HS-5 (cell line): Measurements from ENCODE around the gene AP5S1.
A peak's percentile ranks its signal among the peaks of the same experiment; 100 is the strongest.
"Not testable (repeated sequence)": the region's sequence is repeated elsewhere in the genome, so short reads cannot be mapped to it uniquely, and the experiment has no call there.

ENCODE experiments used
- DNase-seq: peaks from one replicate; pipeline ENCODE4 v3.0.0-alpha.2; 2012; ENCODE audit warnings: low read depth

Gene AP5S1, protein sequence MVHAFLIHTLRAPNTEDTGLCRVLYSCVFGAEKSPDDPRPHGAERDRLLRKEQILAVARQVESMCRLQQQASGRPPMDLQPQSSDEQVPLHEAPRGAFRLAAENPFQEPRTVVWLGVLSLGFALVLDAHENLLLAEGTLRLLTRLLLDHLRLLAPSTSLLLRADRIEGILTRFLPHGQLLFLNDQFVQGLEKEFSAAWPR

GRCh38 chr20:3820048-3820900 lies at the start of gene AP5S1:
AP5S1 (plus strand) TSS chr20:3820547; CDS start chr20:3822118, 1,571 bp downstream.
- DNase-seq: peak; percentile 91

GRCh38 chr20:3771552-3772058 lies 48.7 kb upstream of the AP5S1 start:
- DNase-seq: no peak

GRCh38 chr20:3775457-3776108 lies 44.8 kb upstream of the AP5S1 start:
- no peak for DNase-seq

DNA sequence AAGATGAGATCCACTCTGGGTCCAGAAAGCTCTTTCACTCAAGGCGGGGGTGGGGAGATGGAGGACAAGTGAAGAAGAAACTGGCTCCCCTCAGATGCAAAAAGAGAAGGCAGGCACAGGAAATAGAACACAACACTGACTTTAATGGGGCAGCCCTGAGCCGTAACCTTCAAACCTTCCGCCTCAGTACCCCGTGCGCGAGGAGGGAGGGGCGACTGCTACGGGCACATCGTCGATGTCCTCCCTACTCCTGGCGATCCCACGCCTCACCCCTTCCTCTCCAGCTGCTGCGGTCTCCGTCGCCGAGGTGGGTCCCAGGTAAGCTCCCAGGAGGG lies 43.0 kb upstream of the AP5S1 start:
- DNase-seq: no peak

DNA sequence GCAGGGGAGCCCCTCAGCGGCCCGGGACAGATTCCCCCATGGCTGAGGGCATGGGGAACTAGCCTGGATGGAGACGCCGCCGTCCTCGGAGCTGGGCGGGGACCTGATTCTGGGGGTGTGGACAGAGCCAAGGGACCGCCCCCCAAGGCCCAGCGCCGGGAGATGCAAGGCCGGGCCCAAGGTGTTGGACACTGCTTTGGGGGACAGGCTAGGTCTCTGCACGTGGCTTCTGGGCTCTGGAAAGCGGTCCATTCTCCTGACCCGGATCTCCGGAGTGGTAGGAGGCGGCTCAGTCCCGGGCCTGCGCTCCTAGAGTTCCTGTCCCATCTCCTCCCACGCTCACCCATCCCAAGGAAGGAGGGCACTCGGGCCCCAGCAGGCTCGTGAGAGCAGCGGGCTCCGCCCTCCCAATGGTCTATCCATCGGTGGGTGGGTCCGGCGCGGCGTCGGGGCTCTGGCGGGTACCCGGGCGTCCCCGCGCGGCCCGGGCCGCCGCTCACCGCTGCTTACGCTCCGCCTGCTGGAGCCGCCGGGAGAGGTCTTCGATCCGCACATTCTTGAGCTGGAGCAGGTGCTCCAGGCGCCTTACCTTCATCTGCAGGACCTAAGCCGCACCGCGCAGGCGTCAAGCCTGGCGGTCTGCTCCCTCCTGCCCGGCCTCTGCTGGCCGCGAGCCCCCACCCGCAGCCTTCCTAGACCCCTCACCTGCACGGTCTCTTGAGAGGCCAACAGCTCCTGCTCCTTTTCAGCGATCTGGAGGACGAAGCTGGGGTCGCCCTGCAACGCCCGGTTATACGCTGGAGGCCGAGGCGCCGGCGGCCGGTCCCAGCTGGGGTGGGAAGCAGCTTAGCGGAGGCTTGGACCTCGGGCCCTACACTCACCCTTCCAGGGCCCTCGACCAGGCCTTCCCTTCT lies 42.4 kb upstream of the AP5S1 start:
- no peak for DNase-seq

DNA sequence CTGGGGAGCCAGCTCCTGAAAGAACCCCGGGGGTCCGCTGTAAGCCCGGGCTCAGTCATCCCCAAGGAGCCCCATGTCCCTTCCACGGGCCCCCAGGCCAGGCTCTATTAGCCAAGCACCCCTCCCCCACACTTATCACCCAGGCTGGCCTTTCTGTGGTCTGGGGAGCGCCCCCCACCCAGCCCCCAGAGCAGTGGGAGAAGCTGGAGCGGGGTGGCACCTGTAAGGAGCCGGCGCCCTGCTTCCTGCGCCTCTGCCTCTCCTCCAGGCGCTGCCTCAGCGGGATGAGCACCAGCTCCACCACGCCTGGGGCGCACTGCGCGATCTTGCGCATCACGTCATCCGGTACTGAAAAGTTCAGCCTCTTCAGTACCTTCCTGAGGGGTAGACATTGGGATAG lies 41.4 kb upstream of the AP5S1 start:
- no peak for DNase-seq

GRCh38 chr20:3781153-3781910 lies 39.0 kb upstream of the AP5S1 start, which contains the start of gene SPEF1:
SPEF1 (minus strand) TSS chr20:3781448; CDS start chr20:3781287, 161 bp downstream.
- peak; percentile 89 for DNase-seq

GRCh38 chr20:3782597-3782996 lies 37.8 kb upstream of the AP5S1 start:
- DNase-seq: no peak

DNA sequence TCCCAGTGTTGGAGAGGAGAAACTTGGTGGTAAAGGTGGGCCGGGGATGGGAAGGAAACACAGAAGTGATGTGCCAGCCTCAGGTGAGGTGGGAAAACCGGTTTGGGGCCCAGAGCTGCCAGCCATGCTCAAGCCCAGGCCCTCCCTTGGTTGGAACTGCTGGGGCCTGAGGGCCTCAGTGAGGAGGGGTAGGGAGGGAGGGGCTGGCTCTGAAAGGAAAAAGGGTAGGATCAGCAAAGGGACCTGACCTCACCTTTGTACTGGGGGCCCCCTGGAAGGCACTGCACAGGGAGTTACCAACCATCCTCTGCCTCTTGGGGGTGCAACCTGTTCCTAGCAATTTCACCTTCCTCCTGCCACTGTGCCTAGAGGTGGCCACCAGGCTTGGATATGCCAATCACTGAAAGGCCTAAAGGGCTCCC lies 37.3 kb upstream of the AP5S1 start:
- DNase-seq: no peak

DNA sequence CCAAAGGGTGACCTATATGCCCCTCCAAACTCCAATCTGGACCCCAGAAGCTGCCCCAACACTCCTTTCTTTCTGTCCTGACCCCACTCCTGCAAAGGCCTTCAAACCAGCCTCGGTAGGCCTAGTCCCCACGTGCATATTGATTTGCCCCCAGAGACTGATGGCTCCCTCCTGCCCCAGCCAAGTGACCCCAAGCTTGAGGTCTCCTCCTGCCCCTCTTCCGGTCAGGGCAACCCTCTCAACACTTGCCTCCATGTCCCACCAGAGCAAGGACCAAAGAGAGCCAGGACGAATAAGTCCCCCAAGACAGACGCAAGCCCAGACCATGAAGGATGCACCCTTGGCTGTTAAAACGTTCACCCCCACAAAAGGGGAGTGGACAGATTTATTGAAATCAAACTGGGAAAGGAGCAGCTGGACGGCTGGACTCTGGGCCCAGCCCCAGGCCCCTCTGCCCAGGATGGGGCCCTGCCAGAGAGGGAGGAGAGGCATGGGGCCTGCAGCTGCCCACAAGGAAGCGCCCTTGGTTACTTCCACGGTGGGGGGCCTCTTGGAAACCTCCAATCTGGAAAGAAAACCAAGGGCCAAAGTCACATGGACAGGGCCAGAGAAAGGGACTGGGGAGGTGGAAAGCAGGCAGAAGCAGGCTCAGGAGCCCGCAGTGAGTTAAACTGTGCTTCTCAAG lies 36.7 kb upstream of the AP5S1 start:
- DNase-seq: no peak

- no peak for DNase-seq
Observed at GRCh38 chr20:3784216-3784853, 36.0 kb upstream of the AP5S1 start.

DNA sequence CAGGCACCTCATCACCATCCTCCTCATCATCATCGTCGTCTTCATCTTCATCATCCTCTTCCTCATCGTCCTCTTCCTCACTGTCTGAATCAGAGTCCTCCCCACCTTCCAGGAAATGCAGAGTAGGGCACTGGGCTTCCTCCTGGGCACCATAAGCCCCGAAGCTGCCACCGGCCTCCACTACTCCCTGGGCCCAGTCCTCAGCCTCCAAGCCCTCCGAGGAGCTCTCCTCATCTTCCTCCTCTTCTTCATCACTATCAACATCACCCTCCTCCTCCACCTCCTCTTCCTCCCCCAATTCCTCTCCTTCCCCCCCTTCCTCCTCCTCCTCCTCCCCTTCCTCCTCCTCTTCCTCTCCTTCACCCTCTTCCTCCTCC lies 35.5 kb upstream of the AP5S1 start:
- no peak for DNase-seq

GRCh38 chr20:3785240-3786125 lies 34.9 kb upstream of the AP5S1 start:
- no peak for DNase-seq

DNA sequence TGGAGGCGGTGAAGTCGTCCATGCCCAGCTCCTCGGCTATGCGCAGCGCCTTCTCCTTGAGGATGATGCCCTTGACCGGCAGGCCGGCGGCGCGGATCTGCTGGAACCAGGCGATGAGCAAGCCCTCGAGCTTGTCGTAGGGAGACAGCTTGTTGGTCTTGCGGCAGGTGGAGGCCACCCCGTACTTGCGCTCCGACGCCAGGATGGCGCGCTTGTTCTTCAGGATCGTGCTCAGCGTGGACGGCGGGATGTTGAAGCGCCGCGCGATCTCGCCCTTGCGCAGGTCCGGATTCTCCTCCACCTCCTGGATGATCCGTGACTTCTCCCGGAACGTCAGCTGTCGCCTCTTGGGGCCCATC lies 34.2 kb upstream of the AP5S1 start:
- DNase-seq: no peak

DNA sequence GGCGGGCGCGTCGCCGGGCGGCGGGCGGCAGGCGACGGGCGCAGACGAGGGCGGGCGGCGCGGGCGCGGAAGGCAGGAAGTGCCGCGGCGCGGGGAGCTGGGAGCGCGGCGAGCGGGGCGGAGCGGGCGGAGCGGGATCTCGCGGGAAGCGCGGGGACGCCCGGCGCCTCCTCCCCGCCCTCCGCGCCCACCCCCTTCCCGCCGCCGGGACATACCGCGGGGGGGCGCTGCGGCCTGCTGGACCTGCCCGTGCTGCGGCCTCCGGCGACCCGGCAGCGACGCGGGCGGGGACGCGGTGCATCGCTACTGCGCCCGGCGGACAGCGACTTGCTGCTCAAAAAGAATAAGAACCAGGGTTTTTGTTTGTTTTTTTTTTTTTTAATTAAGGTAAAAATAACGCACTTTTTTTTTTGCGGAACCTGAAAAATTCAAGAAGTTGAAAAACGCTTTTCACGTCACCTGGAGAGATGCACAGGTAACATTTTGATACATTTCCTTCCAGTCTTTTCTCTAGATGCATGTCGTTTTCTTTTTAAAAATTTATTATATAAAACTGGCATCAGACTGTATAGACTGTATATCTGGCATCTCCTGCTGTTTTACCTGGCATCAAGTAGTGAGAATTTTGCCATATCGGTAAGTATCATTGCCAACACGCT lies 33.6 kb upstream of the AP5S1 start, which contains the start of gene CENPB:
Gene CENPB, minus strand, starts transcription at position 76 of the 659 bp plus-strand sequence. CDS start 257 bp downstream, outside the sequence.
- DNase-seq: no peak

GRCh38 chr20:3787324-3788014 lies 32.9 kb upstream of the AP5S1 start:
- no peak for DNase-seq

DNA sequence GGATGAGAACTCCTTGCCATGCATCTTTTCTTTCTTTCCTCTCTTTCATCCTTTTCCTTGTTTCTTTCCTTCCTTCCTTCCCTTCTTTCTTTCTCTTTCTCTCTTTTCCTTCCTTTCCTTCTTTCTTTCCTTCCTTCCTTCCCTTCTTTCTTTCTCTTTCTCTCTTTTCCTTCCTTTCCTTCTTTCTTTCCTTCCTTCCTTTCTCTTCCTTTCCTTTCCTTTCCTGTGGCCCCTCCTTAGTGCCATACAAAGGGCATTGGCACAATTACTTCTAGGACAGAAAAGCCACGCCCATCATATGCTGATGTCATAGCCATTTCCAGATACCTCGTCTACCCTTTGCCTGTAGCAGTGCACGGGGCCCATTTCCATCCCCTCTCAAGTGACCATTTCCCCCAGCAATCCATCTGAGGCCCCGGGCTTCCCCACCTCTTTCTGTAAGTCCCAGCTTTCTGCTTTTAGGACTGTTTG lies 31.6 kb upstream of the AP5S1 start:
- DNase-seq: no peak

GRCh38 chr20:3789201-3789600 lies 31.1 kb upstream of the AP5S1 start:
- DNase-seq: not testable (repeated sequence)
